Neural progenitor cell (in vitro differentiated cells): Measurements from ENCODE around the gene VPS13D. TPM values are rescaled to one million over a fixed set of nuclear protein-coding genes. Genes with fewer than 3 reads are reported as not detected.
A peak's percentile ranks its signal among the peaks of the same experiment; 100 is the strongest.

Experiments
- DNase-seq: peaks from one replicate; pipeline ENCODE4 v3.0.0-alpha.2; 2016; ENCODE audit warnings: low spot score
- H2AFZ ChIP-seq: fragments of 200-600 bp; sonication (generic); replicated peaks from 2 replicates; pipeline ENCODE4 v1.6.1; 2016; ENCODE audit warnings: antibody characterized with exemption
- H3F3A ChIP-seq: fragments of 200-600 bp; sonication (generic); 2 replicates; pipeline ENCODE4 v1.6.1; 2016; ENCODE audit warnings: antibody characterized with exemption, low read depth
- H3K27ac ChIP-seq: fragments of 200-600 bp; sonication (generic); 2 replicates; pipeline ENCODE4 v1.5.1; 2016; ENCODE audit warnings: mild to moderate bottlenecking
- H3K27me3 ChIP-seq: fragments of 200-600 bp; sonication (generic); 2 replicates; pipeline ENCODE4 v1.6.1; 2016; ENCODE audit warnings: mild to moderate bottlenecking, moderate library complexity
- H3K36me3 ChIP-seq: fragments of 200-600 bp; sonication (generic); 2 replicates; pipeline ENCODE4 v1.5.1; 2016
- H3K4me1 ChIP-seq: fragments of 200-600 bp; sonication (generic); 2 replicates; pipeline ENCODE4 v1.6.1; 2016; ENCODE audit warnings: mixed run types
- H3K4me2 ChIP-seq: fragments of 200-600 bp; sonication (generic); 2 replicates; pipeline ENCODE4 v1.6.1; 2016
- H3K4me3 ChIP-seq: fragments of 200-600 bp; sonication (generic); 2 replicates; pipeline ENCODE4 v1.5.1; 2016
- H3K79me2 ChIP-seq: fragments of 200-600 bp; sonication (generic); 2 replicates; pipeline ENCODE4 v1.6.1; 2016; ENCODE audit warnings: low read depth
- H3K9ac ChIP-seq: fragments of 200-600 bp; sonication (generic); 2 replicates; pipeline ENCODE4 v1.6.1; 2016
- H3K9me3 ChIP-seq: fragments of 200-600 bp; sonication (generic); 2 replicates; pipeline ENCODE4 v1.5.1; 2016; ENCODE audit warnings: low read depth
- H4K20me1 ChIP-seq: fragments of 200-600 bp; sonication (generic); 2 replicates; pipeline ENCODE4 v1.6.1; 2016; ENCODE audit warnings: low read depth
- H3K27ac Mint-ChIP-seq: 3 replicates; pipeline ENCODE4 v1.8.0; 2021; ENCODE audit warnings: mixed read lengths
- H3K27me3 Mint-ChIP-seq: 2 replicates; pipeline ENCODE4 v1.8.0; 2022; ENCODE audit warnings: low read depth, mild to moderate bottlenecking, inconsistent platforms, moderate library complexity, mixed read lengths; ENCODE audit not compliant: insufficient read depth
- H3K36me3 Mint-ChIP-seq: 3 replicates; pipeline ENCODE4 v1.8.0; 2021; ENCODE audit warnings: mixed read lengths
- H3K4me1 Mint-ChIP-seq: 3 replicates; pipeline ENCODE4 v1.8.0; 2021; ENCODE audit warnings: mixed read lengths
- H3K4me3 Mint-ChIP-seq: 3 replicates; pipeline ENCODE4 v1.8.0; 2021; ENCODE audit warnings: mild to moderate bottlenecking, moderate library complexity, mixed read lengths
- H3K9me3 Mint-ChIP-seq: 3 replicates; pipeline ENCODE4 v1.8.0; 2020; ENCODE audit warnings: mixed read lengths
- CTCF ChIP-seq: fragments of 200-600 bp; sonication (generic); IDR thresholded peaks from 2 replicates; pipeline ENCODE4 v1.5.1; 2017; ENCODE audit warnings: antibody characterized with exemption, mild to moderate bottlenecking
- EZH2 ChIP-seq: fragments of 200-600 bp; sonication (generic); IDR thresholded peaks from 2 replicates; pipeline ENCODE4 v1.6.1; 2017; ENCODE audit warnings: antibody characterized with exemption, mild to moderate bottlenecking, moderate library complexity
- EZH2phosphoT487 ChIP-seq: fragments of 200-600 bp; sonication (generic); IDR thresholded peaks from 2 replicates; pipeline ENCODE4 v1.6.1; 2017; ENCODE audit warnings: antibody characterized with exemption
- total RNA-seq: library from RNA; depleted of rRNA; stranded (reverse); fragments of >200 nt; gene quantifications from 2 replicates; pipeline ENCODE4 v1.2.3, GENCODE V29; 2015; ENCODE audit warnings: low replicate concordance

The VPS13D gene
- total RNA-seq, 1 donor from 2014 or later = 16.4 TPM

- Histone ChIP-seq H3F3A (peaks cover 36% of the 10 kb centered on the region), H3K4me3 (no peak overlapping the region), H3K4me2 (no peak overlapping the region), H3K9ac (no peak overlapping the region), H3K9me3 (no peaks in the 10 kb centered on the region), H3K36me3 (no peaks in the 10 kb centered on the region), H3K27me3 (no peaks in the 10 kb centered on the region), H4K20me1 (no peaks in the 10 kb centered on the region), H2AFZ (no peak overlapping the region), H3K4me1 (peaks cover 30% of the 10 kb centered on the region), H3K27ac (peak overlapping the region; percentile 39), H3K79me2 (no peaks in the 10 kb centered on the region)
- peaks cover 3% of the 10 kb centered on the region for H3K36me3 Mint-ChIP-seq
- no peaks in the 10 kb centered on the region for H3K27me3 Mint-ChIP-seq
- DNase-seq = no peak
- peaks cover 28% of the 10 kb centered on the region for H3K4me1 Mint-ChIP-seq
- H3K27ac Mint-ChIP-seq = peak overlapping the region; percentile 42
- no peaks in the 10 kb centered on the region for H3K9me3 Mint-ChIP-seq
- no peak overlapping the region for H3K4me3 Mint-ChIP-seq
- TF ChIP-seq EZH2phosphoT487 (no peak), EZH2 (no peak), CTCF (no peak)
Measured at GRCh38 chr1:12511516-12512468, 282.0 kb downstream of the VPS13D start.

- H2AFZ ChIP-seq = no peak overlapping the region
- Mint-ChIP-seq H3K27me3 (no peaks in the 10 kb centered on the region), H3K36me3 (peaks cover 3% of the 10 kb centered on the region), H3K4me3 (no peak overlapping the region), H3K9me3 (no peaks in the 10 kb centered on the region), H3K27ac (no peak overlapping the region), H3K4me1 (peaks cover 28% of the 10 kb centered on the region)
- no peaks in the 10 kb centered on the region for H3K36me3 ChIP-seq
- no peaks in the 10 kb centered on the region for H3K9me3 ChIP-seq
- peaks cover 30% of the 10 kb centered on the region for H3K4me1 ChIP-seq
- no peak for TF ChIP-seq EZH2
- no peak for TF ChIP-seq EZH2phosphoT487
- no peak for TF ChIP-seq CTCF
- H3K4me2 ChIP-seq = no peak overlapping the region
- no peak for DNase-seq
- H3K9ac ChIP-seq = no peak overlapping the region
- H4K20me1 ChIP-seq = no peaks in the 10 kb centered on the region
- no peak overlapping the region for H3K4me3 ChIP-seq
- peaks cover 36% of the 10 kb centered on the region for H3F3A ChIP-seq
- H3K27ac ChIP-seq = no peak overlapping the region
- no peaks in the 10 kb centered on the region for H3K27me3 ChIP-seq
- no peaks in the 10 kb centered on the region for H3K79me2 ChIP-seq
Measured at GRCh38 chr1:12513181-12513580, 283.4 kb downstream of the VPS13D start.

GRCh38 chr1:12514590-12514989, 284.8 kb downstream of the VPS13D start:
- Mint-ChIP-seq H3K4me3 (no peak overlapping the region), H3K27me3 (peaks cover 2% of the 10 kb centered on the region), H3K36me3 (peaks cover 1% of the 10 kb centered on the region), H3K27ac (no peak overlapping the region), H3K4me1 (peaks cover 28% of the 10 kb centered on the region), H3K9me3 (no peaks in the 10 kb centered on the region)
- Histone ChIP-seq H3K4me2 (no peak overlapping the region), H3K4me1 (peaks cover 32% of the 10 kb centered on the region), H3F3A (peaks cover 40% of the 10 kb centered on the region), H3K27me3 (no peaks in the 10 kb centered on the region), H3K9ac (no peak overlapping the region), H2AFZ (no peak overlapping the region), H4K20me1 (no peaks in the 10 kb centered on the region), H3K79me2 (no peaks in the 10 kb centered on the region), H3K36me3 (no peaks in the 10 kb centered on the region), H3K9me3 (no peaks in the 10 kb centered on the region), H3K4me3 (no peak overlapping the region), H3K27ac (no peak overlapping the region)
- no peak for DNase-seq
- TF ChIP-seq EZH2 (no peak), CTCF (no peak), EZH2phosphoT487 (no peak)
